MG63 (cell line): ENCODE data around the gene UTS2. TPM values are rescaled to one million over a fixed set of nuclear protein-coding genes. Genes with fewer than 3 reads are reported as not detected.

Experiments
- total RNA-seq: library from RNA; depleted of rRNA; stranded (reverse); fragments of >200 nt; shearing (Covaris generic); gene quantifications from 2 replicates; pipeline ENCODE4 v1.2.3, GENCODE V29; 2014; ENCODE audit warnings: low replicate concordance; rRNA removed

UTS2 gene
- total RNA-seq, 1 experiment from 2014 or later = not detected

Other genes with a start within 250 kb of the UTS2 start
- gene VAMP3, start 81.8 kb downstream of the UTS2 start, total RNA-seq = 87.1 and 124 TPM in 2 replicates
- 0.67 and 1.2 TPM in 2 replicates for gene PER3, start 68.8 kb downstream of the UTS2 start, total RNA-seq
- gene TNFRSF9, start 87.8 kb upstream of the UTS2 start, total RNA-seq = not detected in 2 replicates
- 398 and 501 TPM in 2 replicates for gene PARK7, start 108.6 kb upstream of the UTS2 start, total RNA-seq
- 66.9 and 104 TPM in 2 replicates for gene ERRFI1, start 173.2 kb upstream of the UTS2 start, total RNA-seq